T-helper 17 cell (primary cell): ENCODE data around the gene PLEKHG7. TPM values are rescaled to one million over a fixed set of nuclear protein-coding genes. Genes with fewer than 3 reads are reported as not detected.

Source experiments
- ATAC-seq: fragments of 150-1000 bp; cut with Tn5 transposase; 2 replicates; pipeline ENCODE4 v1.10.0; 2021; ENCODE audit warnings: mild to moderate bottlenecking, moderate library complexity
- DNase-seq, 3 donors: peaks; one replicate each; pipeline versions ENCODE4 v3.0.0 to v3.0.0-alpha.2; 2020 to 2021
- H3K9me3 ChIP-seq: one replicate; pipeline ENCODE4 v1.7.0; 2013; ENCODE audit warnings: low read length, mild to moderate bottlenecking; ENCODE audit not compliant: control insufficient read depth, poor library complexity, severe bottlenecking
- H3K27ac Mint-ChIP-seq: one replicate; pipeline ENCODE4 v1.8.0; 2022; ENCODE audit warnings: mild to moderate bottlenecking, moderate library complexity, mixed read lengths
- H3K27me3 Mint-ChIP-seq: one replicate; pipeline ENCODE4 v1.8.0; 2022; ENCODE audit warnings: mixed read lengths
- H3K36me3 Mint-ChIP-seq: one replicate; pipeline ENCODE4 v1.8.0; 2022; ENCODE audit warnings: low read depth, mixed read lengths
- H3K4me1 Mint-ChIP-seq: one replicate; pipeline ENCODE4 v1.8.0; 2022; ENCODE audit warnings: mild to moderate bottlenecking, mixed read lengths
- H3K4me3 Mint-ChIP-seq: one replicate; pipeline ENCODE4 v1.8.0; 2022; ENCODE audit warnings: mild to moderate bottlenecking, moderate library complexity, mixed read lengths
- total RNA-seq, 4 donors: library from RNA in 2 of 4; stranded (reverse) in 2 of 4; gene quantifications; one replicate each; pipeline ENCODE4 v1.2.3 and lab custom pipeline; 2022 to 2026

The PLEKHG7 gene
- total RNA-seq, 2 donors from 2014 or later: 0.60 TPM; not detected in 1

DNA sequence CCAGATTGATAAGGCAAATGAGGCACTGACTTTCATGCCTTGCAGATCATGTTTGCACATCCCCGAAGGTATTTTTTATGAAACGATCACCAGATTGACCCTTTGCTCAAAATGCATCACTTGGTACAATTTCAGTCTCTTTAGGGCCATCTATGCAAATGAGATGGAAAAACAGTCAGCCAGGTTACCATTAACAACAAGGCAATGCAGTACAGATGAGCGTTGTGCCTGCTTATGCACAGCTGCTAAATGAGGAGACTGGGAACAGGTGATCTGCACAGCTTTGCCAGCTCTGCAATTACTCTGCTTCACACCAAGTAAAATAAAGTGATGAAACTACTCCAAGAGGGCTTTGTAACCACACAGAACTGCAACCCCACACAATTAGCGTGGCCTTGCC is 26.1 kb upstream of the PLEKHG7 start:
- H3K9me3 ChIP-seq: no peaks in the 10 kb centered on the region
- Mint-ChIP-seq H3K27ac (no peak overlapping the region), H3K36me3 (no peaks in the 10 kb centered on the region), H3K4me1 (no peaks in the 10 kb centered on the region), H3K4me3 (no peak overlapping the region), H3K27me3 (no peaks in the 10 kb centered on the region)
- no peak for DNase-seq
- no peak for ATAC-seq

DNA sequence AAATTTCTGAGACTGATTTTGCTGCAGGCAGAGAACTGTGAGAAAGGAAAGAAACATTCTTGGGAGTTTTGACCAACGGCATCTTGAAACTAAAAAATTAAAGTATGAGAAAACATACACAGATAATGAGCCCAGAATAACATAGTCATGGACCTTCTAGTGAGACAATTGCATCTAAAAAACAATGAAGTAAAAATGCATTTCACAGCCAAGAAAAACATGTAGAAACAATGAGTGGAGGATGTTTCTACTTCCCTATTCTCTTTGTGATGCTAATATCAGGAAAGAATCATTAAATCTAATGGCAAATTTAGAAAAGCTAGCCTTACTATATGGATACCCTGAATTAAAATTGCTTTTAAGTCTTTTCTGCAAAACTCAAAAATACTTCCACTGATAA is 12.2 kb upstream of the PLEKHG7 start:
- DNase-seq: no peak
- no peak for ATAC-seq
- H3K9me3 ChIP-seq: no peaks in the 10 kb centered on the region
- no peak overlapping the region for H3K27ac Mint-ChIP-seq
- H3K36me3 Mint-ChIP-seq: peaks cover 2% of the 10 kb centered on the region
- no peak overlapping the region for H3K4me3 Mint-ChIP-seq
- H3K27me3 Mint-ChIP-seq: peaks cover 5% of the 10 kb centered on the region
- H3K4me1 Mint-ChIP-seq: no peaks in the 10 kb centered on the region

DNA sequence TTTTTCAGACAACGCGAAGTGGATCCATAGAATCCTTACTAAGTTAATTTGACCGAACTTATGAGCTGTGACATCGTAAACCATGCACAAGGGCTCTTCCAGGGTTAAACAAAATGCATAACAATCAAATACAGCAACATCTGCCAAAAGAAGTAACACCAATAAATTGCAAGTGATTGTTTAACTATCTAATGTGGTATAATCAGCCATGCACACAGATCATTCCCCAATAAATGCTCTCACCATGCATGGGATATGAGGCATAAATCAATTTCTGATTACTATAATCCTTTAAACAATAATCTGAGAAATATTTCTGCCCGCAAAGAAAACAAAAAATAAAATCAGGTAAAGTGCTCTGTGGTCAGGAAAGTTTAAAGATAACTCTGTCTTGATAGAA is 7.7 kb upstream of the PLEKHG7 start:
- Mint-ChIP-seq H3K27me3 (no peaks in the 10 kb centered on the region), H3K36me3 (no peaks in the 10 kb centered on the region), H3K4me1 (no peaks in the 10 kb centered on the region), H3K4me3 (no peak overlapping the region), H3K27ac (no peak overlapping the region)
- no peak for DNase-seq
- no peaks in the 10 kb centered on the region for H3K9me3 ChIP-seq
- ATAC-seq: no peak

DNA sequence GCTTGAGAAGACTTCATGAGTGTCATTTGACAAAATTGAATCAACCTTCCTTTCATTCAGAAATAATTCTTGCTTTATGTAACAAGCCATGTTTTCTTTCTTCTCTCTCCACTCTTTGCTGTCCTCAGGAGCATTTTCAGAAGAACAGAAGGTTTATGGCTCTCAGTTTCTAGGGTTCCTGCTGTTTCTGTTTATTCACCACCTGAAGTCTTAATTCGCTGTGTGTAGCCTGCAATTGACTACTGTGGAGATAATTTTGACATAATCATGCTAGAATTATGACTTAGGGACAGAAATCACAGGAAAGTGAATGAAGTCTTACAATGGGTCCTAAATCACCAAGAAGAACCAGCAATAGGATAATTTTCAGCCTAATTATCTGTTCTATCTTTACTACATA is 7.2 kb upstream of the PLEKHG7 start:
- no peak overlapping the region for H3K27ac Mint-ChIP-seq
- no peaks in the 10 kb centered on the region for H3K4me1 Mint-ChIP-seq
- no peaks in the 10 kb centered on the region for H3K27me3 Mint-ChIP-seq
- no peak for ATAC-seq
- no peak overlapping the region for H3K4me3 Mint-ChIP-seq
- DNase-seq: no peak
- no peaks in the 10 kb centered on the region for H3K36me3 Mint-ChIP-seq
- no peaks in the 10 kb centered on the region for H3K9me3 ChIP-seq

DNA sequence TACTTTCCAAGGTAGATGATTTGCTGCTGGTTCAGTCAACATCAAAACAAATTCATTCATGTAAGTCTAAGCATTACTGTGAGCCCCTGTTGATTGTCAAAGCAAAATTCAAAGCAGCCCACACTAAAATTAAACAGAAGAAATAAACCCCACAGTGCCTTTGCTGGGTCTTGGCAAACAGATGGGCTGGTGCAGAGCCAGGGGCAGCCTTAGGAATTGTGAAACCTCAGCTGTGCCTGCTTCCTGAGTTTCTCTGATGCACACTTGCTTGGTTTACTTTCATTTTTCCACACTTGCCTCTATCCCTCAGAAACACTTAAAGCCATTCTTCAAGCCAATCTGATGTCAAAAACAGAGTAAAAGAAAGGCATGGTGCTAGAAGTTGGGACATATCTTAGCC is 6.6 kb upstream of the PLEKHG7 start:
- H3K36me3 Mint-ChIP-seq: no peaks in the 10 kb centered on the region
- H3K27ac Mint-ChIP-seq: no peak overlapping the region
- no peaks in the 10 kb centered on the region for H3K4me1 Mint-ChIP-seq
- H3K9me3 ChIP-seq: no peaks in the 10 kb centered on the region
- no peak overlapping the region for H3K4me3 Mint-ChIP-seq
- no peaks in the 10 kb centered on the region for H3K27me3 Mint-ChIP-seq
- DNase-seq (no peak), ATAC-seq (no peak)

DNA sequence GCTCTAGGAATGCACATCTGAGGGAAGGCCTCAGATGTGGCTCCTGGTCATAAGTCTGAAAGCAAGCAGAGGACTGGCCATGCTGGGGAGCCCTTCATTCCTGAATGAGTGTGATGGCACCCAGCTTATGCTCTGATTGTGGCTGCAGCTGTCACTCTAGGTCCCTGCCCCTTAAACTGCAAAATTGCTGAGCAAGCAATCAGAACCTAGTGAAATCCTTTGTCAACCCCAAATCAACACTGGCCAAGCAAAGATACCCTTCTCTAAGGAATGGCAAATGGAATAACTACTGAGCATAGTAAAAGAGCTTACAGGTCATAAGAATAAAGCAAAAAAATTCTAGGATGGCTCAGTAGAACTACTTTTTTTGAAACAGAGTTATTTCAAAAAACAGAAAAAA is 4.3 kb upstream of the PLEKHG7 start:
- no peaks in the 10 kb centered on the region for H3K36me3 Mint-ChIP-seq
- DNase-seq (no peak), ATAC-seq (no peak)
- no peaks in the 10 kb centered on the region for H3K27me3 Mint-ChIP-seq
- peaks cover 3% of the 10 kb centered on the region for H3K9me3 ChIP-seq
- H3K27ac Mint-ChIP-seq: no peak overlapping the region
- no peaks in the 10 kb centered on the region for H3K4me1 Mint-ChIP-seq
- H3K4me3 Mint-ChIP-seq: no peak overlapping the region

DNA sequence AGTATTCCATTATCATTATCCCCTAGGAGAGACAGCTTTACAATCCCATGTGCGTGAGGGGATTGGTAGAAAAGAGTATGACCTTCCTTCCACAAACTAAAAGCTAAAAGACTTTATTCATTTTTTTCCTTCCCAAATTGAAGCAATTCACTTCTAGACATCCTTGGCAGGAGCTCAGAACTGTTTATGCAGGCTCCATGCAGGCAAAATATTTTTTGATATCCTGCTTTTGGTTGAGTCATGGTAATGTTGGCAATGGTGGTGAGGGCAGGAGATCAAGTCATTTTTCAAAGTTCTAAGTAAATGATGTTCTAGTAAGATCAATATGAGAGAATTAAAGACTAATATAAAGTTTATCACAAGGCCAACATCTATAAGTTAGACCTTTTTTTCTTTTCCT is 1.3 kb upstream of the PLEKHG7 start:
- ATAC-seq (no peak), DNase-seq (no peak)
- Mint-ChIP-seq H3K27ac (no peak overlapping the region), H3K4me1 (no peaks in the 10 kb centered on the region), H3K27me3 (no peaks in the 10 kb centered on the region), H3K36me3 (no peaks in the 10 kb centered on the region), H3K4me3 (no peak overlapping the region)
- peaks cover 3% of the 10 kb centered on the region for H3K9me3 ChIP-seq

DNA sequence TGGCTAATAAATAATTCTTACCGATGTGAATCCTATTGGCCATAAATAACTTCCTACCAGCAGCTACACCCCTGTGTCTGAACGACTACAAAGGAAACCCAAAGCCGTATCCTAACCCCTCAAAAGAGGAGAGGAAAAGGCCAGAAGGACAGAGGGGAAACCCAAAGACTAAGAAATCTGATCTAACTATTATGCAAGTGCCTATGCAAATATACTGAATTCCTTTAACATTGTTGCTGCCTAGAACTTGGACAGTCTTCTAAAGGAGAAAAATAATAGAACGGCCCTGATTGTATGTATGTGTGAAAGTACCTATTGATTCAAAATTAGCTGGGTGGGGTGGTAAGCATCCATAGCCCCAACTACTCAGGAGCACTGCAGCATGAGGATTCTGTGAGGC is 997 bp downstream of the PLEKHG7 start:
- DNase-seq (no peak), ATAC-seq (no peak)
- H3K27ac Mint-ChIP-seq: no peak overlapping the region
- no peaks in the 10 kb centered on the region for H3K27me3 Mint-ChIP-seq
- H3K4me3 Mint-ChIP-seq: no peak overlapping the region
- no peaks in the 10 kb centered on the region for H3K4me1 Mint-ChIP-seq
- peaks cover 3% of the 10 kb centered on the region for H3K9me3 ChIP-seq
- H3K36me3 Mint-ChIP-seq: peaks cover 2% of the 10 kb centered on the region

DNA sequence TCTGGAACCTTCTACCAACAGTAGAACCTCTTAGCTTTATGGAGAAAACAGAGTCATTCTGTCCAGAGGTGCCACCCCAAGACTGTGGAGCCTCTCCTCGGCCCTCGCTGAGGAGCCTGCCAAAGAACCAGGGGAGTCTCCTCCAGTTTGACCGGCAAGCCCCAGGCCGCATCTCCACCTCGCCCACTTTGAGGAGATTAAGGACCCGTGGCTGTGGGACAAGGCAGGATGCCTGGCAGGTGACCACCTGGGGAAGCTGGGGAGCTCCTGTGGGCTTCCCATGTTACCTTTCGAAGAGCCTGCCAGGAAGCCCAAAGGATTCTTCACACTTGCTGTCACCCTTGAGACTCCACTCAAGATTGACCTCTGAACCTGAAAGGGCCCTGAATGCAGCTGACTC is 3.8 kb downstream of the PLEKHG7 start:
- no peaks in the 10 kb centered on the region for H3K4me1 Mint-ChIP-seq
- no peak overlapping the region for H3K27ac Mint-ChIP-seq
- ATAC-seq: no peak
- no peak overlapping the region for H3K4me3 Mint-ChIP-seq
- DNase-seq: no peak
- peaks cover 4% of the 10 kb centered on the region for H3K27me3 Mint-ChIP-seq
- H3K9me3 ChIP-seq: peaks cover 3% of the 10 kb centered on the region
- peaks cover 2% of the 10 kb centered on the region for H3K36me3 Mint-ChIP-seq

DNA sequence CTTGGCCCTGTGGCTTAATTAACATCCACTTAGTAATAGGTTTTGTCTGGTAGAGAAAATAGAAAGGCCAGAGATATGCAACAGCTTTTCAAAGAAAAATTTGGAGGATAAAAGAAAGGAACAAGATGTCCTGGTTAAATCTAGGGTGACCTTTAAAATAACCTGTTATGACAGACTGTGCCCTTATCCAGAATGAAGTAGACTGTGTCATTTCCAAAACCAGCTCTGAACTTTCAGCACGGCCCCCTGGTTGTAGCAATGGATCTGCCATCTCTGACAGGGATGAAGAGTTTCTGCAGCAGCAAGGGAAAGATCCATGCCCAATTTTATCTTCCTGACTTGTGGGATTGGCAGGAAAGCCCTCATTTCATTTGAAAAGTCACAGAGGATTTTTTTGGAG is 5.1 kb downstream of the PLEKHG7 start:
- ATAC-seq (no peak), DNase-seq (no peak)
- Mint-ChIP-seq H3K27ac (no peak overlapping the region), H3K4me3 (no peak overlapping the region), H3K36me3 (peaks cover 2% of the 10 kb centered on the region), H3K4me1 (no peaks in the 10 kb centered on the region), H3K27me3 (peaks cover 4% of the 10 kb centered on the region)
- peaks cover 3% of the 10 kb centered on the region for H3K9me3 ChIP-seq

DNA sequence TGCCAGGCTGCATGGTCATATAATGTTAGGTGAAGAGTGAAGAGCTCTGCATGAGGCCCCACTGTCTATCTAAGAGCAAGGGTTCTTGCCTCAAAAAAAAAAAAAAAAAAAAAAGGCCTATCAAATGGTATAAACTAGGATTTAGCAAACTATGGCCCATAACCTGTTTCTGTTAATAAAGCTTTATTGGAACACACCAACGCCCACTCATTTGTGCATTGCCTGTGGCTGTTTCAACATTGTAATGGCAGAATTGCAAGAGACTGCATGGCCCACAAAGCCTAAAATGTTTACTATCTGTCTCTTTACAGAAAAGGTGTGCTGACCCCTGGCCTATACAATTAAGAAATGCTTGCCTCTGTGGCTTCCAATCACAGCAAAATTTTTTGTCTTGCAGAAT is 12.8 kb downstream of the PLEKHG7 start:
- Mint-ChIP-seq H3K4me1 (no peaks in the 10 kb centered on the region), H3K27ac (no peak overlapping the region), H3K27me3 (peaks cover 12% of the 10 kb centered on the region), H3K36me3 (no peaks in the 10 kb centered on the region), H3K4me3 (no peak overlapping the region)
- ATAC-seq (no peak), DNase-seq (no peak)
- no peaks in the 10 kb centered on the region for H3K9me3 ChIP-seq

DNA sequence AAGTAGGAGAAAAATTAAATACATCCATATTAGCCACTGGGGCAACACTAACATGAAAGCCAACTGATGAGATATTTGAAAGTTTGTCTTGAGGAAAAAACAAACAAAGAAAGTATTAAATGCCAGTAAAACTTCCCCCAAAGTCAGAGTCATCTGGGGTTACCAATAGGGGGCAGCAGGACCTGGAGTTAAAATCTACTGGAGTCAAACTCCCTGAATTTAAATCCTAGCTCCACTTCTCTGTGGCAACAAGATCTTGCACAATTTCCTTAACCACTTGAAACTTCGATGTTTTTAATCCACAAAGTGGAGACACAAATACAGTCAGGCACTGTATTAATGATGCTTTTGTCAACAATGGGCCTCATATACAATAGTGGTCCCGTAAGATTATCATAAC is 14.4 kb downstream of the PLEKHG7 start:
- H3K36me3 Mint-ChIP-seq: no peaks in the 10 kb centered on the region
- H3K9me3 ChIP-seq: no peaks in the 10 kb centered on the region
- no peaks in the 10 kb centered on the region for H3K4me1 Mint-ChIP-seq
- peaks cover 8% of the 10 kb centered on the region for H3K27me3 Mint-ChIP-seq
- no peak overlapping the region for H3K4me3 Mint-ChIP-seq
- DNase-seq: no peak
- ATAC-seq: no peak
- no peak overlapping the region for H3K27ac Mint-ChIP-seq

DNA sequence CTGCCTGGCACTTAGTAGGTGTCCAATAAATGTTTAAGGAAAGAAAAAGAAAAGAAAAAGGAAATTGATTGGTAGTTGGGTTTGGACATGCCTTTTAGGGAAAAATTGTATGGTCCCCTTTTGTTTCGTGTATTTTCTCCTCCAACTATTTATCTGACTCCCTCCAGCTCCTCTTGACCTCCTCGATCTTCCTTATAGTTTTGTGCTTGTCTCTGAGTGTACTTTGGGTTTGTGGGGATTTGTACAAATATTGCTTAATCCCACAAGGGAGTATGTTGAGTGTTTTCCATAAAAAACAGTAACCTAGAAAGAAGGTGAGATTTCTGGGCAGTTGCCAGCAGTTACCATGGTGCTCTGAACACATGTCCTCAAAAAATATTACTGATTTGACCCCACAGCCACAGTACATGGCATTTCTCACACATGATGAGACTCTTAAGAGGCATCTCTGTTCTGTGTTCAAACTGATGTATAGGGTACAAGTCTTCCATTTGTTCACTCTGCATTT is 15.7 kb downstream of the PLEKHG7 start:
- DNase-seq: no peak
- H3K27me3 Mint-ChIP-seq: peaks cover 16% of the 10 kb centered on the region

DNA sequence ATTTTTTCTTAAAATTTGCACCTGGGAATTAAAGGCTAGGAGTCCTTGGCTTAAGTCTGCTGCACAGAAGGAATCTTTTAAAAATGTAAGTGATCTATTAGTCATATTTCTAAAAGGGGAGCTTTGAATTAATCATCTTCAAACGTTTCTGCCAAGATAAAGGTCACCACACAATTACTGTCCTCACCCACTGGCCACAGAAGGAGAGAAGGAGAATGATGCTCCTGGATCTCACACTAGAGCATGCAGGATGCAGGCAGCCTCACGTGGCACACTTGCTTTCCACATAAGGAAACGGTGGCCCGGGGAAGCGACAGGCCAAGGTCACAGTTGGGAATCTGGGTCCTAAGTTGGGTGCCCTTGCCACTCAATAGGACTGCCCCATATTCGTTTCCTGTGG is 16.9 kb downstream of the PLEKHG7 start:
- DNase-seq: no peak
- H3K27ac Mint-ChIP-seq: no peak overlapping the region
- no peaks in the 10 kb centered on the region for H3K36me3 Mint-ChIP-seq
- ATAC-seq: no peak
- no peaks in the 10 kb centered on the region for H3K4me1 Mint-ChIP-seq
- no peak overlapping the region for H3K4me3 Mint-ChIP-seq
- no peaks in the 10 kb centered on the region for H3K9me3 ChIP-seq
- H3K27me3 Mint-ChIP-seq: peaks cover 16% of the 10 kb centered on the region

More for the DNA sequence above, 15.7 kb downstream of the PLEKHG7 start:
- H3K27ac Mint-ChIP-seq: no peak overlapping the region
- H3K4me1 Mint-ChIP-seq: no peaks in the 10 kb centered on the region
- ATAC-seq: no peak
- H3K9me3 ChIP-seq: no peaks in the 10 kb centered on the region
- no peaks in the 10 kb centered on the region for H3K36me3 Mint-ChIP-seq
- H3K4me3 Mint-ChIP-seq: no peak overlapping the region

DNA sequence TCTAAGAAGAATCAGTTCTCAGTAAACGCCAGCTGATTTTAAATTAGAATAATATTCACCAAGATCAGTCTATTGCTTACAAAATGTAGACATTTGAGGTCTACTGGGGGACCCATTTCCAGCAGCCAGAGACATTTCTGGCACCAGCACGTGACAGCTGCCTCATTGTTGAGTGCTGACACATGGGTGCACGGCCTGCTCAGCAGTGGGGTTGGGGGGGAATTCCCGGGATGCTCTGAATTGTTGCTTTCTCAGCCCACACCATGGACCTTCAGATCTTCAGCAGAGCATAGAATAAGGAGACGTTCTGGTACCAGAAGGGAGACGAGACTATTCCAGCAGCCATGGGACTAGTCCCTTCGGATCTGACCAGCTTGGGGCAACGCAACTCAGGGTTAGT is 18.3 kb downstream of the PLEKHG7 start:
- H3K27me3 Mint-ChIP-seq: peaks cover 16% of the 10 kb centered on the region
- DNase-seq (no peak), ATAC-seq (no peak)
- no peaks in the 10 kb centered on the region for H3K9me3 ChIP-seq
- no peaks in the 10 kb centered on the region for H3K4me1 Mint-ChIP-seq
- no peaks in the 10 kb centered on the region for H3K36me3 Mint-ChIP-seq
- H3K4me3 Mint-ChIP-seq: no peak overlapping the region
- no peak overlapping the region for H3K27ac Mint-ChIP-seq
